GM19043 (cell line): ENCODE data around the gene C20orf202.
"Not testable (repeated sequence)": the region's sequence is repeated elsewhere in the genome, so short reads cannot be mapped to it uniquely, and the experiment has no call there.

Source experiments
- ATAC-seq: cut with Tn5 transposase; IDR thresholded peaks from one replicate; pipeline ENCODE4 v1.9.1; 2021; ENCODE audit warnings: low read depth; ENCODE audit not compliant: unreplicated experiment

The C20orf202 gene

DNA sequence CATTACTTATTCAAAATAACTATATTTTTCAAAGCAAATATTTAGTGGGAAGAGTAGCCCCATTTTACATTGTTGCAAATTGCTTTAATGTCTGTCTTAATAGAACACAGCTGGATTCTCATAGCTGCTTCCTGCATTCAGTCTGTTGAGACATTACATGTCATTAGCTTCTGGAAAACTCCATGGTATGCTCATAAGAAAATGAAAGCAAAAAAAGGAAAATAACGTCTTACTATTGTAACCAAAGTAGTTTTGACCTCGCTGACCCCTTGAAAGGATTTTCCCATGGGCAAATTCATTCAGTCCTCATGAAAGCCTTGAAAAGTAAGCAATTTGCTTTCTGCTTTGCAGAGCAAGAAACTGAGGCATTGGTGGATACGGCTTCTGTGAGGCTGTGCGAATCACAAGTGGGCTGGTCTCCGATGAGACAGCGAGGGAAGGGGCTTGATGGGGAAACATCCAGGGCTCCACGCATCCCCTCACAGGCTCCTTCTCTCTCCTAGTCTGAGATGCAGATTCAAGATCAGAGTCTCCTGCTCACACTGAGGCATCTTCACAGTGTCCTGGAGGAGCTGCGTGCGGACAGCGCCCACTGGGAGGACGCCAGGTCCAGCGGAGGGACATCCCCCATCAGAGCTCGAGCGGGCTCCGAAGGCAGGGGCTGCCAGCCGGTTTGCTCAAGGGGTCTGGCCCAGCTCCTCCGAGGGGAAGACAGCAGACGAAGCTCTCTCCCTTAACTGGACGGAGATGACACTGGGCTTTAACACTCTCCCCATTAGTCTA is 3.3 kb downstream of the C20orf202 start:
- ATAC-seq = no peak

DNA sequence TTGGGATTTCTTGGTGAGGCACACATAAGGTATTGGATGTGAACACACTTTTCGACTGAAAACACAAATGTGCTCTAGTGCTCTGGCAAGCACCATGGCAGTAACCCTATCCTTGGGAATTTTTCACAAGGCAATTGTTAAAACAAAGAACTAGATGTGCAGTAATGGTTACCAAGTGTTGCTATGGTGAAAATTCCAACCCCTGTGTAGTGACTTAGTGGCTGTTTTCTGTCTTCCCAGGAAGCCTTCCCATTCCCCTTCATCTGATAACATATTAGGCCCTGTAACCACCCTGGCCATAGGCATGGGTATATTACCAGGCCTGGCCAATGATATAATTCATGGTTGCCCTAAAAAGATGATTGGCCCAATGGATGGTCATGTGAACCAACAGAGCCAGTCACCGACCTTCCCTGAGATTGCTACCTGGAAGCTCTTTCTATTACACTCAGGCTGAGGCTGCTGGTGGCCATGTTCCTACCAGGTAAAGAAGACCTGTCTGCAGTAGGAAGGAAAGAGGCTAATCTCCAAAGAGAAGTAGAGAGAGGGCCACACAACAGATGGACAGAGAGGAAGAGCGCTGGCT is 4.1 kb downstream of the C20orf202 start:
- no peak for ATAC-seq

DNA sequence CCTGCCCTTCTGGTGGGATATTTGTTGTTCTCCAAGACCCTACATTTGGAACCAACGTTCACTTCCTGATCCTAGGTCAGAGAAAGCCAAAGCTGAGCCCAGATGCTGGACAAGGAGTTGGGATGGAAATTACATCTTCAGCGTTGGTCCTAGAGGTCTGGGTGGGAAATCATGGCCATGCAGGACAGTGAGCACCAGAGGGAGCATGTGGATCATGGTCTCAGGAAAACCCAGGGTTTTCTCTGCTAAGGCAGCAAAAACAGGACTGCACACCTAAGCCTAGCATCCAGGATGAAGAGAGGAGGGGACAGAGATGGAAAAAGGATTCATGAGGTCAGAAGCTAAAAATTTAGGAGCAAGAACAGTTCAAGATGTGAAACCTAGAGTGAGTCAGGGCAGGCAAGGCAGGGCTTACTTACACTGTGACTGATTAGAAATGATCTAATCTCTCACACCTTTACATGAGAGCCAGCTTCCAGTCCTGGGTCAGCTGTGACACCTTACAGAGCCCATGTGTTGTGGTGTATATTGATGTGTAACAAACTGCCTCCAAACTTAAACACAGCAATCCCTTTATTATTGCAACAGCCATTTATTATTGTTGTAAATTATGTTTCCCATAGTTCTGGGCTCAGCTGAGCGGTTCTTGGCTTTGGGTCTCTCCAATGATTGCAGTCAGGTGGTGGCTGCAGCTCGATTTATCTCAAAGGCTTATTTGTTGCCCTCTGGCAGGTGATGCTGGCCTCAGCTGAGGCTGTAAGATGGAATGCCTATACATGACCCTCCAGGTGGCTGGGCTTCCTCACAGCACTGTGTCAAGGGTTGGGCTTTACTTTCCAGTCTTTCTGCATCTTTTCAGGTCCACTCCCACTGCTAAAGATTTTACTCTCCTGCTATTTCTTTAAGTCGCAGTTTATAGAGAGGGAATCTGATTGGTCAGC is 6.5 kb downstream of the C20orf202 start:
- no peak for ATAC-seq

DNA sequence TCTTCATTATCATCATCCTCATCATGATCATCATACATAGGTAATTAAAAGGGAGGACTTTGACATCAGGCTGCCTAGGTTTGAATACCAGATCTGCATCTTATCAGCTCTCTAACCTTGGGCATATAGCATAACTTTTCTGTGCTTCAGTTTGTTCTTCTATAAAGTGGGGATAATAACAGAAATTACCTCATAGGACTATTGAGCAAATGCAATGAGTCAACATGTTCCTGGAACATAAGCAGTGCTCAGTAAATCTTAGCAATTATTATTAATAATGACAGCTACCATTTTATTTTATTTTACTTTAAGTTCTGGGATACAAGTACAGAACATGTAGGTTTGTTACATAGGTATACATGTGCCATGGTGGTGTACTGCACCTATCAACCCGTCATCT is 7.2 kb downstream of the C20orf202 start:
- no peak for ATAC-seq

DNA sequence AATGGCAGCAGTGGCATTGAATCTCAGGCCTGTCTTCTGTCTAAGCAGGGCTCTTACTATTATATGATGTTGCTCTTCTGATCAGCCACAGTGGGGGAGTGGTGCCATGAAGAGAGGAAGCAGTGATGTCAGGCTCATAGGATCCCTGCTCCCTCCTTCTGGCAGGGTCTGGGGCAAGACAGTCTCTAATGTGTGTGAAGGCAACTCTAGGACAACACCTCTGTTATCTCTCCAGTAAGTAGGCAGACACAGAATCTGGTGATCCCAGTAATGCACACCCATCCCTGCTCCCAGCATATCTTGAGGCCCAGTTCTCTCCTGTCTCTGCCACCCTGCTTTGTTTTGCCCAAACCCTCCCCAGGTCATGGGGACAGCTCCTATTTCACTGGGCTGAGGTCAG is 8.8 kb downstream of the C20orf202 start:
- ATAC-seq = no peak

DNA sequence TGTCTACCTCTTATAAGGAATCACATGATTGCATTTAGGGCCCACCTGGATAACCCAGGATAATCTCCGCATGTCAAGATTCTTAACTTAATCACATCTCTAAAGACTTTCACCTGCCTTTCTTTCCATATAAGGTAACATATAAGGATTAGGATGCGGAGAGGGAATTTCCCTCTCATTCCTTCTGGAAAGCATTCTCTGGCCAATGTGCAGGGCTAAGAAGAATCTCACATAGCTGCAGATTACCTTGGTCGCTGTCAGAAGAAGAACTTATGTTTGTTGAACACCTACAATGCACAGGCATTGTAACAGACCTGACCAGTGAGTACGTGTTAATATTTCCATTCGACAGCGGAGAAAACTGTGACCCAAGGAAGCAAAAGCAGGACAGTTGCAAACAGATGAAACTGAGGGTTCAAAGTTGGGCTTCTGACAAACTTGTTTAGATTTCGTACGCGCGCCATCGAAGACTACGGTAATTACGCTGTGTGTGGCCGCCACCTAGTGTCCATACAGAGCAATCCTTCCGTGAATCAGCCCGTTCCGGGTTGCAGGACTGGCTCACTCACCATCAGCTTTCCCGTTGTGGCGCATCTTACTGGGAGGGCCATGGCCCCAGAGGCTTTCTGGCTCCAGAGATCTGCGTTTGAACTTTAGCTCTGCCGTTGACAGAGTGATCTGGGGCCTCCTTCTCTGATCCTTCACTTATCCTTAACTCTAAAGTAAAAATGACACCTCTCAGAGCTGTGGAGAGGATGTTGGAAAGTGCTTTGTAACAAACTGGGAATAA is 9.5 kb downstream of the C20orf202 start:
- ATAC-seq = peak; percentile 61

DNA sequence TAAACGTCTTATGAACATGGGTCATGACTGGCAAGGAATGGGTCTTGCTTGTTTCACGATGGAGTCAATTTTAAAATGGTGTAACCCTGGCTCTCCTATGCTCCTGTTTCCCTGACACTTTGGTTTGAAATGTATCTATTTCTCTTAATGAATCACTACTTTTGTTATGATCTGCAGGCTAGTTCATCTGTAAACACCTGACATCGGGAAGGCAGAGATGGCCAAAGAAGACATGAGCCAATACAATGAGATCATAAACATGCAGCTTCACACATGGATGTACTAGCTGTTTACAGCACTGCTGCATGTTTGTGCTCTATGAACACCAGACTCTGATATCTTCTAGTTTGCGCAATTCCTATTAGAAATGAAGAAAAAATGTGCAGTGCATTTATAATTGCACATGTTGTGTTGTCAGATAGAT is 11.6 kb downstream of the C20orf202 start:
- ATAC-seq = no peak

DNA sequence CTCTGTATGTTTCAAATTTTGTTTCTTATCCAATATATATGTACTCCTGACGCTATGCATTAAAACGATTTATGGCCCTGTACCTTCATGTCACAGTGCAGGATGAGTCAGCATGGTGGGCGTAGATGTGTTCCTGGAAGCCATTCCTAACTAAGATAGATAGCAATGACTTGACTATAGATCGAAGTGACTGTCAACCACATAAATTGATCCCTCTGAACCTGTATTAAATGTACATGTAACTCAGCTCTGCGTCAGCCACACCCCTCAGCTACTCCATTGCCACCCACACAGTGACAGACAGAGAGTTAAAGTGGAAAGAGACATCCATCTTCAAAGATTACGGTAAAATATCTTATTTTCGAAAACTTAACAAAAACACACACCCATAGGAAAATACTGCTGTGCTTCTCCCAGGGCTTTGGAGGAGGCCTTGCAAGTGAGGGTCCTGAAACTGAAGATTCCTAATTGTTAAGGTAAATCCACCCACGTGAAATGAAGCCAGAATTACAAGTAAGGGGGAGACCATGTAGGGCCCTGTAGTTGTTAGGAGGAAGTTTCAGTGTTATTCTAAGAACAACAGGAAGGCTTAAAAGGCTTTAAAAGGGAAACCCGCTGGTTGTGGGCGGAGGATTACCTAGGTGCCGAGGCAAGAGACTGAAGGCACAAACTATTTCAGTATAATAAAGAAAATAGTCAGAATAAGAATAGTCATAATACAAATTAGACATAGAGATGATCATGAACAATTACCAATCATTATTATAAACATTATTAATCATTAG is 12.3 kb downstream of the C20orf202 start:
- no peak for ATAC-seq

DNA sequence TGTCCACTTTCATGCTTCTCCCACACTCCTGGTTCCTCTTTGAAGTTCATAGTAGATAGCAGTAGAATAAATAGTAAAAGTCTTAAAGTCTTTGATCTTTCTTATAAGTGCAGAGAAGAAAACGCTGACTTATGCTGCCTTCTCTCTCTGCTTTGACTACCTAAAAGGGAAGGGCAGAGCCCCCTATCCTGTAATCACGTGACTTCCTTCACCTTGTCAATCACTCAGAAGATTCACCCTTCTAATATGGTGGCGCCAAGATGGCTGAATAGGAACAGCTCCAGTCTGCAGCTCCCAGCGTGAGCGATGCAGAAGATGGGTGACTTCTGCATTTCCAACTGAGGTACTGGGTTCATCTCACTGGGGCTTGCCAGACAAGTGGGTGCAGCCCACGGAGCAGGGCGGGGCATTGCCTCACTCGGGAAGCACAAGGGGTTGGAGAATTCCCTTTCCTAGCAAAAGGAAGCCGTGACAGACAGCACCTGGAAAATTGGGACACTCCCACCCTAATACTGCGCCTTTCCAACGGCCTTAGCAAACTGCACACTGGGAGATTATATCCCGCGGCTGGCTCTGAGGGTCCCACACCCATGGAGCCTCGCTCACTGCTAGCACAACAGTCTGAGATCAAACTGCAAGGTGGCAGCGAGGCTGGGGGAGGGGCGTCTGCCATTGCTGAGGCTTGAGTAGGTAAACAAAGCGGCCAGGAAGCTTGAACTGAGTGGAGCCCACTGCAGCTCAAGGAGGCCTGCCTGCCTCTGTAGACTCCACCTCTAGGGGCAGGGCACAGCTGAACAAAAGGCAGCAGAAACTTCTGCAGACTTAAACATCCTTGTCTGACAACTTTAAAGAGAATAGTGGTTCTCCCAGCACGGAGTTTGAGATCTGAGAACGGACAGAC is 13.5 kb downstream of the C20orf202 start:
- ATAC-seq = not testable (repeated sequence)

DNA sequence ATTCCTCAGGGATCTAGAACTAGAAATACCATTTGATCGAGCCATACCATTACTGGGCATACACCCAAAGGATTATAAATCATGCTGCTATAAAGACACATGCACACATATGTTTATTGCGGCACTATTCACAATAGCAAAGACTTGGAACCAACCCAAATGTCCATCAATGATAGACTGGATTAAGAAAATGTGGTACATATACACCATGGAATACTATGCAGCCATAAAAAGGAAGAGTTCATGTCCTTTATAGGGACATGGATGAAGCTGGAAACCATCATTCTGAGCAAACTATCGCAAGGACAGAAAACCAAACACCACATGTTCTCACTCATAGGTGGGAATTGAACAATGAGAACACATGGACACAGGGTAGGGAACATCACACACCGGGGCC is 19.5 kb downstream of the C20orf202 start:
- ATAC-seq = not testable (repeated sequence)

DNA sequence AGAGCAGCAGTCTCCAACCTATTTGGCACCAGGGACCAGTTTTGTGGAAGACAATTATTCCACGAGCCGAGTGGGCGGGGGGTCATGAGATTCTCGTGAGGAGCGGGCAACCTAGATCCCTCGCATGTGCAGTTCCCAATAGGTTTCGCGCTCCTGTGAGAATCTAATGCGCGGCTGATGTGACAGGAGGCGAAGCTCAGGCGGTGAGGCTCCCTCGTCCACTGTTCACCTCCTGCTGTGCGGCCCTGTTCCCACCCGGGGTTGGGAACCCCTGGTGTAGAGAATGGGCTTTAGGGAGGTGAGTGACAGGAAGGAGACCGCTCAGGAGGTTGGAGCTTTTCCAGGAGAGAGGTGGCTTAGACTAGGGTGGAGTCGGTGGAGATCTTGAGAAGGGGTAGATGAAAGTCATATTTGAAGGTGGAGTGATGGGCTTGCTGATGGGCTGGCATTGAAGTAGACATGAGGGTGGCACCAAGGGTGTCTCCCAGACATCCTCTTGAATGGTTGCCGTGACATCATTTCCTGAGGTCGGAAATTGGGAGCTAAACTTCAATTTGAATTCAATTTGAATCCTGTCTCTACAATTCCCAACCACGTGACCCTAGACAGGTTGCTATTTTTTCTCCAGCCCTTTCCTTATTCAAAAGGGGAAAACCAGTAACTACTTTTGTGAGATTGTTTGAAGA is 21.1 kb downstream of the C20orf202 start:
- no peak for ATAC-seq

DNA sequence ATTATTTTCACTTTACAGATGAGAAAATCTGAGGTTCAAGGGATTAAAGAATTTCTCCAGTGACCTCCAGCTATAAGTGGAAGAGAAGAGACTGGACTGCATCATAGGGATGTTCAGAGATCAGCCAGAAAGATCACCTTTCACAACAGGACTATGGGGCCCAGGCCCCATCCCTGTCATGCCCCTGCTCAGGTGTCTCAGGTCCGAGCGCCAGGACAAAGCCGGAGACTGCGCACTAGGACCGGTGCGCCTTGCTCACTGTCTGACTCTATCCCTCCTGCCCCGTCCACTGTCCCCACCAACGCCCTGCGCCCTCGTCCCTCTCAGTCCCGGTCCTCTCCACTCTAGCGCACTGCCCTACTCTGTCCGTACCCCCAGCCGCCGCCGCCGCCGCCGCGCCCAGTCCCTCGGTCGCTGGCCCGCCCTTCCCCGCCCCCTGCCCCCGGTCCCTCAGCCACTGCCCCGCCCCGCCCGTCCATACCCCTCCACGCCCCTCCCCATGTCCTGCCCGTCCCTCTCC is 22.1 kb downstream of the C20orf202 start:
- no peak for ATAC-seq

DNA sequence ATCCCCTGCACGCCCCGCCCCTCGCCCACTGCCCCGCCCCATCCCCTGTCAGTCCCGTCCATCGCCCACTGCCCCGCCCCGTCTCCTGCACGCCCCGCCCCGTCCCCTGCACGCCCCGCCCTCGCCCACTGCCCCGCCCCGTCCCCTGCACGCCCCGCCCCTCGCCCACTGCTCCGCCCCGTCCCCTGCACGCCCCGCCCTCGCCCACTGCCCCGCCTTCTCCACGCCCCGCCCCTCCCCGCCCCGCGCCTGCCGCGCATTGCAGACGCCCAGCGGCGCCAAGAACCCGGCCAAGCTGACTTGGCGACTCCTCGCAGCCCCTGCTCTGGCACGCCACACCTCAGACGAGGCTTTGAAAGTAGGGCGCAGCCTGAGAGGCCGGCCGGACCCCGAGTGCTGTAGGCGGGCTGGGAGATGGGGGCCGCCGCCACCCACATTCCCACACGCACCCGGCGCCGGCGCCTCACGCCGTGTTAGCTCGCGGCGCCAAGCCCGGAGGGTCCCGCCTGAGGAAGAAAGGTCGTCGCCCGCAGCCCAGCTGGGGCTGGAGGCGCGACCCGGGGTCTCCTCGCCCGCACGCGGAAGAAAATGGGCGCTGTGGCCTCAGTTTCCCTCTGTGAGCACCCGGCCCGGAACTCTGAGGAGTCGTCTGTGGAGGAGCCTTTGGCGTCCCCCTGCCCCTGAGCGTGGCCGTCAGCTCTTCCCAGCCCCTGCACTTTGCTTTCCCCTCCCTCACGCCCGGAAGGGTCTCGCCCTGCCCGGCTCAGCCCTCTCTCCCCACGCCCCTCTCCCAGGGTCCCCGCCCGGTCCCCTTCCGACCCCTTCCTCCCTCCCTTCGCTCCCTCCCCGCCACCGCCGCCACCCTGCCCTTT is 22.8 kb downstream of the C20orf202 start, which contains the start of gene RAD21L1:
TSS of gene RAD21L1 (plus strand) at position 262 of the 872 bp plus-strand sequence. CDS start 2,410 bp downstream, outside the sequence.
- ATAC-seq = no peak

DNA sequence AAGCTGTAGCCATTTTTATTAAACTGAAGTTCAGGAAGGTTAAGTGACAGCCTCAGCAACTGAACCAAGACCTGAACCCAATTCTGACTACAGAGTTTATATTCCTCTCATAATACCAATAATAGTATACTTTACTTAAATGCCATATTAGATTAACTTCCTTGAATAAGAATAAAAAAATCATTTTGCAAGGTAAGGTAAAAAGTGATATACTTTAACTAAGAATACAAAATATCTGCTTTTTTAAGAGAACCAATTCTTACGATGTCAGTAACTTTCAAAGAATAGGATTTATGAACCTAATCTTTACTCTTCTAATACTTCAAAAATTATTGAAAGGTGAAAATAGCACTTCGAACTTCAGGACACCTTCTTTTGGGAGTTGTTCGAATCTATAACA is 26.3 kb downstream of the C20orf202 start:
- no peak for ATAC-seq

DNA sequence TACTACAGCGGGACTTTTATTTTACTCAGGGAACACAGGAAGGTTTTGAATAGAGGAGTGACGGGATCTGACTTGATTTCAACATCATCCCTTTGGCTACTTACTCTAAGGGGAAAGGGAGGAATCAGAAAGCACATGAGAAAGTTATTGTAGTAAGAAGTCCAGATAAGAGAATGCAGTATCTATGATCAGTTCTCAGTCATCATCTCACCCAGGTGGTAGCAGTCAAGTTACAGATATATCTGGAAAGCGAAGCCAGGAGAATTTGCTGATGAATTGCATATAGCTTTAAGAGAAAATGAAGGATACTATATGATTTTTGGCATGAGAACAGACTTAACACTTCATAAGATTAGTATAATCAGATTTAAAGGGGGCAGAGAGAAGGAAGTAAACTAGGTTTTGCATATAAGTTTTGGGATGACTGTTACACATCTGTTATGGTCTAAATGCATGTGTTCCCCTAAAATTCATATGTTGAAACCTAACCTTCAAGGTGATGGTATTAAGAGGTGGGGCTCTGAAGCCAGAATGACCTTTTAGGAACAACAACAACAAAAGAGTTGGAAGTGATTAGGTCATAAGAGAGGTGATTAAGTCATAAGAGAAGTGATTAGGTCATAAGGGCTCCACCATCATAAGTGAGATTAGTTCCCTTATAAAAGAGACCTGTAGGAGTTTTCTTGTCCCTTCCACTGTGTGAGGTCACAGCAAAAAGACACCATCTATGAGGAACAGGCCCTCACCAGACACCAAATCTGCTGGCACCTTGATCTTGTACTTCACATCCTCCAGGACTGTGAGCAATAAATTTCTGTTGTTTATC is 29.2 kb downstream of the C20orf202 start:
- no peak for ATAC-seq

DNA sequence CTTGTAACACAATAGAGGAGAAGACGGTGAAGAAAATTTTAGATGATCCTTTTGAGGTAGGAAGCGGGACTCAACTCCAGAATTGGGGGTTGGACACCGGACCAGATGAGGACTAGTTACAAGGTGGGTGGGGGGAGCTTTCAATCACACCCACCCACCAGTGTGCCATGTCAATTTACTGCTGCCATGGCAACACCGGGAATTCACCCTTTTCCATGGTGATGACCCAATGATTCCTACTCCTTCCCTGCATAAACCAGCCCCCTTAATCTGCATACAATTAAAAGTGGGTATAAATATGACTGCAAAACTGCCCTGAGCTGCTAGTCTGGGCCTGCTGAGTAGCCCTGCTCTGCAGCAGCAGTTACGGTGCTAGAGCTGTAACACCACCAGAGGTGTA is 37.3 kb downstream of the C20orf202 start:
- no peak for ATAC-seq
